Coronary artery (tissue), 2 donors: ENCODE results near the gene TBC1D4.

Experiments used
- DNase-seq: peaks from one replicate; pipeline ENCODE4 v3.0.0-alpha.2; 2017; ENCODE audit warnings: low spot score
- H3K27ac ChIP-seq, 2 donors: fragments of 200-600 bp; sonication (generic); one replicate each; pipeline ENCODE4 v1.5.1; 2016 to 2019
- H3K4me3 ChIP-seq: fragments of 200-600 bp; sonication (generic); 2 replicates; pipeline ENCODE4 v1.5.1; 2016; ENCODE audit warnings: mild to moderate bottlenecking, moderate library complexity
- CTCF ChIP-seq: fragments of 200-600 bp; sonication (generic); IDR thresholded peaks from one replicate; pipeline ENCODE4 v1.5.1; 2019; ENCODE audit warnings: antibody characterized with exemption

Gene TBC1D4

GRCh38 chr13:75400775-75401174 lies 81.2 kb downstream of the TBC1D4 start:
- TF ChIP-seq CTCF = no peak
- no peak overlapping the region for H3K27ac ChIP-seq

GRCh38 chr13:75399879-75400217 lies 82.1 kb downstream of the TBC1D4 start:
- H3K27ac ChIP-seq = no peak overlapping the region

More at GRCh38 chr13:75400775-75401174, 81.2 kb downstream of the TBC1D4 start:
- no peak overlapping the region for H3K4me3 ChIP-seq
- DNase-seq = no peak

GRCh38 chr13:75399168-75399878 lies 82.6 kb downstream of the TBC1D4 start:
- no peak for DNase-seq
- TF ChIP-seq CTCF = no peak
- Histone ChIP-seq H3K27ac (no peak overlapping the region), H3K4me3 (no peak overlapping the region)

More at GRCh38 chr13:75399879-75400217, 82.1 kb downstream of the TBC1D4 start:
- no peak for DNase-seq
- no peak for TF ChIP-seq CTCF
- no peak overlapping the region for H3K4me3 ChIP-seq

GRCh38 chr13:75398072-75398471 lies 83.9 kb downstream of the TBC1D4 start:
- Histone ChIP-seq H3K27ac (no peak overlapping the region), H3K4me3 (no peak overlapping the region)
- no peak for DNase-seq
- TF ChIP-seq CTCF = no peak

- DNase-seq = no peak
- Histone ChIP-seq H3K4me3 (no peak overlapping the region), H3K27ac (no peak overlapping the region)
- TF ChIP-seq CTCF = no peak
Measured at GRCh38 chr13:75395901-75396300, 86.1 kb downstream of the TBC1D4 start.

- DNase-seq = no peak
- no peak for TF ChIP-seq CTCF
- no peak overlapping the region for H3K4me3 ChIP-seq
- no peak overlapping the region for H3K27ac ChIP-seq
Measured at GRCh38 chr13:75395066-75395465, 86.9 kb downstream of the TBC1D4 start.

- no peak for DNase-seq
- TF ChIP-seq CTCF = no peak
- H3K4me3 ChIP-seq = no peak overlapping the region
- H3K27ac ChIP-seq = no peak overlapping the region
Measured at GRCh38 chr13:75393839-75394520, 88.0 kb downstream of the TBC1D4 start.
